T-helper 1 cell (primary cell): ENCODE results near the gene NQO1.
"Not testable (repeated sequence)": the region's sequence is repeated elsewhere in the genome, so short reads cannot be mapped to it uniquely, and the experiment has no call there.

Source experiments
- DNase-seq, 5 donors: peaks; one replicate each; pipeline ENCODE4 v3.0.0-alpha.2; 2012 to 2020

The NQO1 gene

DNA sequence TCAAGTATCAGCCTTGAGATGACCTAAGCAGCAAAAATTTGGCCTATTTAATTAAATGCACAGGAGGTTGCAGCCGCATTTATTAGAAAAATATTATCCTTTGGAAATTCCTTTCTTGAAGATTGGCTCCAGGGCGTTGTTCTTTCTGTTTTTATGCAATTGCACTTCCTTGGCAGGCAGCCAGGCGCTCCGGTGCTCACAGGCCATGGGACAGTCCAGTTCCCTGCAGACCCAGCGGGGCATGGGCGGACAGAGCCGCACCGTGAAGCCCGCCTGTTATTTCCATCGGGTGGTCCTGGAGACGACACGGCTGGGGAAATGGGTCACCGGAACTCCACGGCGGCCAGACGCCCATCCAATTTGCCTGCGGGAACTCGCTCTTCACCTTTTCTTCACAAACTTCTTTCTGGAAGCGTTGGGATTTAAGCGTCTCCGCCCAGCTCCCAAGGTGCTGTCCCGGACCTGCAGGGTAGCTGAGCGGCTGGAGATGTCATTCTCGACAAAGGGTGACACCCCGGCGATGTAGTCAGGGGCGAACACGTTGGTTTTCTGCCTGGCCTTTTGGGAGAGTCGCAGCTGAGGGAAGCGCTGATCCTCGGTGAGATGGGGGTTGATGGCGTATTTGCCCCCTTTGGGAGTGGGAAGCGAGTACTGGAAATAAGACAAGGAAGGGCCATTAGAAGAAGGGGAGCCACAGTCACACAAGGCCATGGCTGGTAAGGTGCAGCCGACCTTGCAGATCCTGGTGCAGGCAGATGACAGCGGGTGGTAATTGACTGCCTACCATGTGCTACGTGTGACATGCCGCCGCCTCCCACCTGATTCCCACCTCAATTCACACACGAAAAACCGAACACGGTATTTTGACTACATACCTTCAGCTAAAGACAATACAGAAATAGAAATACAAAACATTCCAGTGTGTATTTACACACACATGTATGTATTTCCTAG, 15.9 kb upstream of the NQO1 start:
- DNase-seq, result no peak

GRCh38 chr16:69741519-69741918, 15.2 kb upstream of the NQO1 start:
- no peak for DNase-seq

DNA sequence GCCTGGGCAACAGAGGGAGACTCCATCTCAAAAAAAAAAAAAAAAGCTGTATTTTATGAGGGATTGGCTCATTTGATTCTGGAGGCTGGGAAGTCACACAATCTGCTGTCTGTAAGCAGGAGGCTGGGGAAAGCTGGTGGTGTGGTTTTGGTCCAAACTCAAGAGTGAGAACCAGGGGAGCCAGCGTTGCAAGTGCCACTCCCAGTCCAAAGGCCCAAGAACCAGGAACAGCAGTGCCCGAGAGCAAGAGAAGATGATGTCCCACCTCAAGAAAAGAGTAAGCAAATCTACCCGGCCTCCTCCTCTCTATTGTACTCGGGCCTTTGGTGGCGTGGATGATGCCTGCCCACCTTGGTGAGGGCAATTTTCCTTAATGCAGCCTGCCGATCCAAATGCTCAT, 5.7 kb upstream of the NQO1 start:
- no peak for DNase-seq

DNA sequence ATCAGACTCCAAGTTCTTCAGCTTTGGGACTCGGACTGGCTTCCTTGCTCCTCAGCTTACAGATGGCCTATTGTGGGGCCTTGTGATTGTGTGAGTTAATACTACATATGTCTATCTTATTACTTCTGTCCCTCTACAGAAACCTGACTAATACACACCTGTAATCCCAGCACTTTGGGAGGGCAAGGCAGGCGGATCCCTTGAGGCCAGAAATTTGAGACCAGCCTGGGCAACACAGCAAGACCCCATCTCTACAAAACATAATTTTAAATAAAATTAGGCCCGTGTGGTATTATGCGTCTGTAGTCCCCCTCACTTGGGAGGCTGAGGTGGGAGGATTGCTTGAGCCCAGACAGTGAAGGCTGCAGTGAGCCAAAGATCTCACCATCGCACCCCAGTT, 4.9 kb upstream of the NQO1 start:
- not testable (repeated sequence) for DNase-seq

DNA sequence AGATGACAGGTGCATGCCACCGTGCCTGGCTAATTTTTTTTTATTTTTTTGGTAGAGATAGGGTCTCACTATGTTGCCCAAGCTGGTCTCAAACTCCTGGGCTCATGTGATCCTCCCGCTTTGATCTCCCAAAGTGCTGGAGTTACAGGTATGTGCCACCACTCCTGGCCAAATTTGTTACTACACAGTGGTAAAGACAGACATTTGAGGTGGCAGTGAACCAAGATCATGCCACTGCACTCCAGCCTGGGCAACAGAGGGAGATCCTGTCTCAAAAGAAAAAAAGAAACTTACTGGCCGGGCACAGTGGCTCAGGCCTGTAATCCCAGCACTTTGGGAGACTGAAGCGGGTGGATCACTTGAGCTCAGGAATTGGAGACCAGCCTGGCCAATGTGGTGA, 2.7 kb upstream of the NQO1 start:
- DNase-seq, result not testable (repeated sequence)

DNA sequence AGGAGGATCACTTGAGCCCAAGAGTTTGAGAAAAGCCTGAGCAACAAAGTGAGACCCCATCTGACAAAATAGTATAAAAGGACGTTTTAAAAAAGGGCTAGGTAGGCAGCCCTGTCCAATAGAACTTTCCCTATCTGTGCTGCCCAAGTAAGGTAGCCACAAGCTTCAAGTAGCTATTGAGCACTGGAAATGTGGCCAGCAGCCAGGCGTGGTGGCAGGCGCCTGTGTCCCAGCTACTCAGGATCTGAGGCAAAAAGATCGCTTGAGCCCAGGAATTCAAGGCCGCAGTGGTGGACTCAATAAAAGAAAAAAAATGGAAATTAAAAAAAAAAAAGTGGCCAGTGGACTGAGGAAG, 1.5 kb upstream of the NQO1 start:
- DNase-seq, result no peak

- DNase-seq, result no peak
These were observed 664 bp downstream of the NQO1 start for GRCh38 chr16:69725480-69726312.

DNA sequence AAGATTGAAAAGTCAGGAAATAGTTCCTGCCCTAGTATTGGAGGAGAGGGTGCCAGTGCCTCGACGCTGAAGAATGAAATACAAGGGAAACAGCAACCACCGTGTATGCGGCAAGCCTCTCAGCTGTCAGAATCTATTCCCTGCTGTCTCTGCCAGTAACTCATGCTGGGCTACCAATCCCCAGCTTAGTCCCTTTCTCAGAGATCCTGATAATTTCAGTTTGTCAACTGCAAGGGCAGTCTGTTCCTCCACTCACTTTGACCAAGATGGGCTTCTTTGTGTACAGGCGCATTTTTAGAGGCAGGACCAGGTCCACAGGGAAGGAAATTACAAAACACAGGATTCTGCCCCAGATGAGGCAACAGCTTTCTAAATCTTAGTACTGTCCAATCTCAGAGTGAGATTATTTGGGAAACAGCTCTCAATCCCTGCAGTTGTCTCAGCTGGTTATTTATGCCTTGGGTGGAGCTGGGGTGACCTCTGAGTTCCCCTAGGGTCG, 1.3 kb downstream of the NQO1 start:
- no peak for DNase-seq

- no peak for DNase-seq
These were observed 1.9 kb downstream of the NQO1 start for GRCh38 chr16:69724414-69724873.

DNA sequence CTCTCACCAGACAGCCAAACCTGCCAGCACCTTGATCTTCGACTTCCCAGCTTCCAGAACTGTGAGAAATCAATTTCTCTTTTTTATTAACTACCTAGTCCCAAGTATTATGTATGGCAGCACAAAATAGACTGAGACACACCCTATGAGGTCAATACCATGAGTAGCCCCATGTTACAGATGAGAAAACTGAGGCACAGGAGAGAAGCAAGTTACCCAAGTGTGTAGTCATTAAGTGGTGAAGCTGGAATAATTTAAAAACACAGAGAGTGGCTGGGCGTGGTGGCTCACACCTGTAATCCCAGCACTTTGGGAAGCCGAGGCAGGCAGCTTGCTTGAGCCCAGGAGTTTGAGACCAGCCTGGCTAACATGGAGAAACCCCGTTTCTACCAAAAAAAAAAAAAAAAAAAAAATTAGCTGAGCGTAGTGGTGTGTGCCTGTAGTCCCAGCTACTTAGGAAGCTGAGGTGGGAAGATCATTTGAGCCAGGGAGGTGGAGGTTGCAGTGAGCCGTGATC, 4.9 kb downstream of the NQO1 start:
- no peak for DNase-seq

GRCh38 chr16:69720822-69721430, 5.4 kb downstream of the NQO1 start:
- DNase-seq, result no peak

DNA sequence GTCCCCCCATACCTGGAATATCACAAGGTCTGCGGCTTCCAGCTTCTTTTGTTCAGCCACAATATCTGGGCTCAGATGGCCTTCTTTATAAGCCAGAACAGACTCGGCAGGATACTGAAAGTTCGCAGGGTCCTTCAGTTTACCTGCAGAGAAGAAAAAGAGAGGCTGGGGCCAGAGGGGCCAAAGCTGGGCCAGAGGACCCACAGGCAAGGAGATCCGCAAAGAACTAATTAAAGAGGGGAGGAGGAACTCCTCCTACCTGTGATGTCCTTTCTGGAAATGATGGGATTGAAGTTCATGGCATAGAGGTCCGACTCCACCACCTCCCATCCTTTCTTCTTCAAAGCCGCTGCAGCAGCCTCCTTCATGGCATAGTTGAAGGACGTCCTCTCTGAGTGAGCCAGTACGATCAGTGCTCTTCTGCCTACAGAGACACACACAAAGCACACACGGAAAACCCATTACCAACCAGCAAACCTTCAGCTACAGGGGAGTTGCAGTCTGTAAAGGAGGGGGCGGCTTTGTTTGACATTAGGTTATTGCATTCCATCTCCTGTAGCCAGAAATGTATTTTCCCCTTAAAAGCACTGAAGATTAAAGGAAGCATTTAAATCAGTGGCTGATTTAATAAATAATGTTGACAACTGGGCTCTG, 8.1 kb downstream of the NQO1 start:
- no peak for DNase-seq

DNA sequence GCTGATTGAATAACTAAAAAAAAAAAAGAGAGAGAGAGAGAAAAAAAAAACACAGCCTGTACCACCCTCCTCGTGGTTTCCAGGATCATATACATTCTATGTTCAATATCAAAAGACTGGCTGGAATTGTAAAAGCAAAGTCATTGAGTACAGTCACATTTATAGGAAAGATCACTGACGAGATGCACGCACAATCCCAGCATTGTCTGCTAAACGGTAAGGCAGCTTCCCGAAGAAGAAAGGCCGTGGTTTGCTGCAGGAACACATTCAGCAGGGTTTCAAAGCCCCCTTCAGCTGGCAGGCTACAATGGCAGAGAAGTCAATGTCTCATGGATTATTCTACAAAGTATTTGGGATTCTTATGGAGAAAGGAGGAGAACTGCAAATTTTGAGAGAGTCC, 9.3 kb downstream of the NQO1 start:
- no peak for DNase-seq

DNA sequence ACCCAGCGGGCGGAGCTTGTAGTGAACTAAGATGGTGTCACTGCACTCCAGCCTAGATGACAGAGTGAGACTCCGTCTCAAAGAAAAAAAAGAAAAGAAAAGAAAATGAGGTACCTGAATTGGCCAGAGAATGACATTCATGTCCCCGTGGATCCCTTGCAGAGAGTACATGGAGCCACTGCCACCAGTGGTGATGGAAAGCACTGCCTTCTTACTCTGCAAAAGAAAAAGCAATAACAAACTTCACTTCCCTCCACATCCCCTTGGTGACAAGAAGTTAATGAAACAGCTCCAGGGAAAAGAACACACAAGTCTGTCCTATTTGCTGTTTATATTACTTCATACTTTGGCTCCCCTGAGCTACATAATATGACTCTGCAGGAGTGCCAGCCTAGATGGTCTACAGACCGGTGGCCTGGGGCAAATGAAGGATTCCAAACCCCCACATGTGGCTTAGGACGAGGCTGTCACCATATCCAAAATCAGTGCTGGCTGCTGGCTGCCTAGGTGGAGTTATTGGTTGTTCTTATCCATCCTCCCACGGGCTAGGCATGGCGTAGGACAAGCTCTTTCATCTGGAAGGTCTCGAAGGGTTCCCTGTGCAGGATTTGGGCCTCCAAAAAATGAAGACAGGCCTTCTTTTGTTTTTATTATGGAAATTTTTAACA, 13.3 kb downstream of the NQO1 start:
- no peak for DNase-seq

DNA sequence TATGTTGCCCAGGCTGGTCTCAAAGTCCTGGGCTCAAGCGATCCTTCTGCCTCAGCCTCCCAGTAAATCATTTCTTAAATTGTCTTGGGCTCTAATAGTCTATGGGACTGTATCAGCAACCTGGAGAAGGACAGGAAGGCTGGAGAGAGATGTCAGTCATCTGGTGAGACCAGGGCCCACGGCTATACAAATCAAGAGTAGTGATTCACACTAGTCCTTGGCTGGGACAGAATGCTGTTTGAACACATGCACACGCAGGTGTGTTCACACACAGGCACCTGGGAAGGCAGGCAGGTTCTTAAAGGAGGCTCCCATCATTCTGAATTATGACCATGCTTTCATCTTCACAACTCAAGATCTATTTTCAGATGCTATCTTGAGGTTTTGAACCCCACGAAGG, 14.1 kb downstream of the NQO1 start:
- DNase-seq, result no peak

DNA sequence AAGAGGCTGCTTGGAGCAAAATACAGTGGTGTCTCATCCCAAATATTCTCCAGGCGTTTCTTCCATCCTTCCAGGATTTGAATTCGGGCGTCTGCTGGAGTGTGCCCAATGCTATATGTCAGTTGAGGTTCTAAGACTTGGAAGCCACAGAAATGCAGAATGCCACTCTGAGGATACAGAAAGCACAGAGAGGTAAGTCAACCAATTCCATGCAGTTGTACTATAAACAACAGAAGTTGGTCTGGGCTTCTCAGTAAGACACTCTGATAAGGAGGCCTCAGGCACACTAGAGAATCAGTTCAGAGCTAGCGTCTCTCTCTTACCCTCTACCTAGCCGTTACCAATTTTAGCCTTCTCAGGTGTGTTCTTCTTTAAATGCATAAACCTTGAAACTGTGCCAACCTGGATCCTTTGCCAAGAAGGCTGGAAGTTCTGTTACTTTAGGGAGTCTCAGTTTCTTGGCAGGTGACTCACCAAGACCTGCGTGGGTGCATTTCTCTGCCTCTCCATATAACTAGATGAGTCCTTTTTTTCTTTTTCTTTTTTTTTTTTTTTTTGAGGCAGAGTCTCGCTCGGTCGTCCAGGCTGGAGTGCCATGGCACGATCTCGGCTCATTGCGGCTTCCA, 15.1 kb downstream of the NQO1 start:
- DNase-seq, result no peak

- peak in 1 of 5 donors; percentile 57 for DNase-seq
These were observed 16.8 kb downstream of the NQO1 start for GRCh38 chr16:69709456-69710084.

DNA sequence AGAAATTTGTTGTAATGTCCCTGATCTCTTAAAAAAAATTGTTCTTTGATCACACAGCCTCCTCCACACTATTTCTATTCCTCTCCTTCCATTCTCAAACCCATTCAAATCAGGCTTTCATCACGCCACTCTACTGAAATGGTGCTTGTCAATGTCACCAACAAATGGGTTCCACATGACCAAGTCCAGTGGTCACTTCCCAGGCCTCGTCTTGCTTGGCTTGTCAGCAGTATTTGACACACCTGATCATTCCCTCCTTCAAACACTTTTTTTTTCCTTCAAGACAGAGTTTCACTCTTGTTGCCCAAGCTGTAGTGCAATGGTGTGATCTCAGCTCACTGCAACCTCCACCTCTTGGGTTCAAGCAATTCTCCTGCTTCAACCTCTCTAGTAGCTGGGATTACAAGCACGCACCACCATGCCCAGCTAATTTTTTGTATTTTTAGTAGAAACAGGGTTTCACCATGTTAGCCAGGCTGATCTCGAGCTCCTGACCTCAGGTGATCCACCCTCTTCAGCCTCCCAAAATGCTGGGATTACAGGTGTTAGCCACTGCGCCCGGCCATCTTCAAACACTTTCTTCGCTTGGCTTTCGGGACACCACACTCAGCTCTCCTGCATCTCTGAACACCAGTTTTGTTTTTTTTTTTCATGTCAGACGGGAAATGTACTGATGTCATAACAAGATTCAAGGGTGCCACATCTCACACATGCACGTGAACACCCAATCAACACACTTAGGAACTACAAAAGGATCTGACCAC, 18.3 kb downstream of the NQO1 start:
- DNase-seq, result no peak

DNA sequence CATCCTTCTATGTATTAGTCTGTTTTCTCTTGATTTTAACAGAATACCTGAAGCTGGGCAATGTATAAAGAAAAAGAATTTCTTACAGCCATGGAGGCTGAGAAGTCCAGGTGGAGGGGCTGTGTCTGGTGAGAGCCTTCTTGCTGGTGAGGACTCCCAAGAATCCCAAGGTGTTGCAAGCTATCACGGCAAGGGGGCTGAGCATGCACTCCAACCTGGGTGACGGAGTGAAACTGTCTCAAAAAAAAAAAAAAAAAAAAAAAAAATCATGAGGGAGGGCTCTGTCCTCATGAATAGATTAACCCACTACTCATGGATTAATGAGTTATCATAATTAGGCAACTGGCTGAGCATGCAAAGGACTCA, 19.4 kb downstream of the NQO1 start:
- DNase-seq, result no peak
